Measurements from ENCODE around the gene SLC25A25. TPM values are rescaled to one million over a fixed set of nuclear protein-coding genes. Genes with fewer than 3 reads are reported as not detected.
A peak's percentile ranks its signal among the peaks of the same experiment; 100 is the strongest.

Gene SLC25A25
- total RNA-seq, 3 donors from 2014 or later (not counting 1 experiment from before 2014, with no cell fraction given) = 16.8 to 19.1 (median 18.9) TPM

DNA sequence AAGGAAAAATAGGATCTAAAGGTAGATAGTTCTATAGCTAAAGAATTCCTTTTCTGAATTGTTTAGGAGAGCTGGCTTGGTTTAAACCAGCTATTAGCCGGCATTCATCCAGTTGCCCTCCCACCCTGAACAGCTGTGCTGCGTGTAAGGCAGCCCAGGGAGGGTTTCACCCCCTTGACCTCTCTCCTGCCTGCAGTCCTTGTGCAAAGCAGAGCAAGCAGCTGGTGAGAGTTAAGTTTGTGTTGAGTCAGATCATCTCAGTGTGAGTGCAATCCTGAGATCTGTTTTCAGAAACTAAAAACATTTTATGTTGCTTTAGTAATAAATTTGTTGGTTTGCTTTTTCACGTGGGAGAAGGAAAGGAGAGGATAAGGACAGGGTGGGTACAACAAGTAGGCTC lies 13.0 kb downstream of the SLC25A25 start:
- no peak for DNase-seq
- Mint-ChIP-seq H3K9me3 (no peaks in the 10 kb centered on the region), H3K4me3 (no peak overlapping the region), H3K36me3 (no peaks in the 10 kb centered on the region), H3K27me3 (ENCODE audit: low read depth in 2 of 2) (no peaks in the 10 kb centered on the region), H3K4me1 (peaks cover 35 to 49% of the 10 kb centered on the region in 2 donors), H3K27ac (peak overlapping the region; percentile 44 to 50)
- Histone ChIP-seq H3K4me3 (ENCODE audit: low read length) (no peak overlapping the region), H3K27ac (ENCODE audit: low read length) (no peak overlapping the region), H3K27me3 (ENCODE audit: control insufficient read depth, insufficient read depth, low read length) (no peaks in the 10 kb centered on the region), H3K9me3 (ENCODE audit: control insufficient read depth, insufficient read depth, low read length) (no peaks in the 10 kb centered on the region), H3K4me1 (ENCODE audit: control insufficient read depth, insufficient read depth, low read length) (peaks cover 7% of the 10 kb centered on the region), H3K36me3 (ENCODE audit: control insufficient read depth, insufficient read depth, low read length) (no peaks in the 10 kb centered on the region)
- ATAC-seq = no peak
- intact Hi-C loops (cut with micrococcal nuclease) = no loop called here
- TF ChIP-seq, protein P1, sequence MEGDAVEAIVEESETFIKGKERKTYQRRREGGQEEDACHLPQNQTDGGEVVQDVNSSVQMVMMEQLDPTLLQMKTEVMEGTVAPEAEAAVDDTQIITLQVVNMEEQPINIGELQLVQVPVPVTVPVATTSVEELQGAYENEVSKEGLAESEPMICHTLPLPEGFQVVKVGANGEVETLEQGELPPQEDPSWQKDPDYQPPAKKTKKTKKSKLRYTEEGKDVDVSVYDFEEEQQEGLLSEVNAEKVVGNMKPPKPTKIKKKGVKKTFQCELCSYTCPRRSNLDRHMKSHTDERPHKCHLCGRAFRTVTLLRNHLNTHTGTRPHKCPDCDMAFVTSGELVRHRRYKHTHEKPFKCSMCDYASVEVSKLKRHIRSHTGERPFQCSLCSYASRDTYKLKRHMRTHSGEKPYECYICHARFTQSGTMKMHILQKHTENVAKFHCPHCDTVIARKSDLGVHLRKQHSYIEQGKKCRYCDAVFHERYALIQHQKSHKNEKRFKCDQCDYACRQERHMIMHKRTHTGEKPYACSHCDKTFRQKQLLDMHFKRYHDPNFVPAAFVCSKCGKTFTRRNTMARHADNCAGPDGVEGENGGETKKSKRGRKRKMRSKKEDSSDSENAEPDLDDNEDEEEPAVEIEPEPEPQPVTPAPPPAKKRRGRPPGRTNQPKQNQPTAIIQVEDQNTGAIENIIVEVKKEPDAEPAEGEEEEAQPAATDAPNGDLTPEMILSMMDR (IDR thresholded peaks at IDR 0.05) = no peak
- 90% methylated on average over 3 of the region's 3 CpGs for WGBS (ENCODE audit: insufficient coverage)

DNA sequence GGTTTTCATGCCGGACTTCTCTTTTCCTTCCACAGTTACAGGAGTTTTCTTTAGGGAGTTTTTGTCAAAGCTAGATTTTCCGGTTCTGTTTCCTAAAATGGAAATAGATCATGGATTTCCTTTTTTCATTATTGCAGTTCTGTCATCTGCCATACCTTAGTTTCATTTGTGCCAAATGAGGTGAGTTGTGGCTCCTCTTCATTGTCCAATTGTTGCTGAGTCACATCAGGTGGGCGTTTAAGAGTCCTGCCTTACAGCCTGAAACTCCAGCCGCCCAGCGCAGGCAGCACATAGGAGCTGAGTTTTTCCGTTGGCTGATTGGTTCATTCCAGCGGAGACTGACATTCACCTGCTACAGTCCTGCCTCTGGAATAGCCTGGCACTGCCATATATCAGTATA lies 14.1 kb downstream of the SLC25A25 start:
- ATAC-seq (no peak), DNase-seq (no peak)
- peaks cover 7% of the 10 kb centered on the region for H3K4me1 ChIP-seq (ENCODE audit: control insufficient read depth, insufficient read depth, low read length)
- H3K27ac Mint-ChIP-seq = peak overlapping the region in 1 of 2 donors; percentile 50
- no peaks in the 10 kb centered on the region for H3K27me3 Mint-ChIP-seq (ENCODE audit: low read depth in 2 of 2)
- WGBS (ENCODE audit: insufficient coverage) = 70% methylated on average over 6 of the region's 7 CpGs
- no peaks in the 10 kb centered on the region for H3K36me3 ChIP-seq (ENCODE audit: control insufficient read depth, insufficient read depth, low read length)
- intact Hi-C loops (cut with micrococcal nuclease) = no loop called here
- H3K4me1 Mint-ChIP-seq = peaks cover 34 to 46% of the 10 kb centered on the region in 2 donors
- H3K4me3 Mint-ChIP-seq = no peak overlapping the region
- H3K9me3 ChIP-seq (ENCODE audit: control insufficient read depth, insufficient read depth, low read length) = no peaks in the 10 kb centered on the region
- no peaks in the 10 kb centered on the region for H3K9me3 Mint-ChIP-seq
- no peak overlapping the region for H3K4me3 ChIP-seq (ENCODE audit: low read length)
- H3K27me3 ChIP-seq (ENCODE audit: control insufficient read depth, insufficient read depth, low read length) = no peaks in the 10 kb centered on the region
- TF ChIP-seq, protein P1 (IDR thresholded peaks at IDR 0.05) = no peak
- H3K27ac ChIP-seq (ENCODE audit: low read length) = no peak overlapping the region
- no peaks in the 10 kb centered on the region for H3K36me3 Mint-ChIP-seq

DNA sequence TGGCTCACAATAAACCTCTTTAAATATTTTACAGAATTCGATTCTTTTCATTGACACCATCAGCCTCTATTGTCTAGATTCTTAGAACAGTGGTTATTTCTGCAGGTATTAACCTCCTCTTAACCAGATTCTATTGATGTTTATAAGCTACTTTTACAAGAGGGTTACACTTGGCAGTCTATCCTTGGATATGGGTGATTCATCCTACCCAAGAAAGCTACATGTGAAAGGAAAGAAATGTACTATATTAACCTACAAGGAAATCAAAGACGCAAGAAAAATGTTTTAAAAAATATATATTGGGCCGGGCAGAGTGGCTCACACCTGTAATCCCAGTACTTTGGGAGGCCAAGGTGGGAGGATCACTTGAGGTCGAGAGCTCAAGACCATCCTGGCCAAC lies 16.7 kb downstream of the SLC25A25 start:
- H3K36me3 Mint-ChIP-seq = no peaks in the 10 kb centered on the region
- no peaks in the 10 kb centered on the region for H3K4me1 ChIP-seq (ENCODE audit: control insufficient read depth, insufficient read depth, low read length)
- TF ChIP-seq, protein P1 (IDR thresholded peaks at IDR 0.05) = no peak
- peaks cover 31 to 51% of the 10 kb centered on the region in 2 donors for H3K4me1 Mint-ChIP-seq
- H3K9me3 ChIP-seq (ENCODE audit: control insufficient read depth, insufficient read depth, low read length) = no peaks in the 10 kb centered on the region
- no peak for DNase-seq
- H3K27me3 Mint-ChIP-seq (ENCODE audit: low read depth in 2 of 2) = no peaks in the 10 kb centered on the region
- no peak for ATAC-seq
- no peaks in the 10 kb centered on the region for H3K36me3 ChIP-seq (ENCODE audit: control insufficient read depth, insufficient read depth, low read length)
- WGBS (ENCODE audit: insufficient coverage) = 100% methylated on average over 2 of the region's 4 CpGs
- H3K4me3 Mint-ChIP-seq = no peak overlapping the region
- H3K27ac ChIP-seq (ENCODE audit: low read length) = no peak overlapping the region
- H3K9me3 Mint-ChIP-seq = no peaks in the 10 kb centered on the region
- H3K27me3 ChIP-seq (ENCODE audit: control insufficient read depth, insufficient read depth, low read length) = no peaks in the 10 kb centered on the region
- no peak overlapping the region for H3K4me3 ChIP-seq (ENCODE audit: low read length)
- intact Hi-C loops (cut with micrococcal nuclease) = no loop called here
- H3K27ac Mint-ChIP-seq = peak overlapping the region; percentile 53 to 72

DNA sequence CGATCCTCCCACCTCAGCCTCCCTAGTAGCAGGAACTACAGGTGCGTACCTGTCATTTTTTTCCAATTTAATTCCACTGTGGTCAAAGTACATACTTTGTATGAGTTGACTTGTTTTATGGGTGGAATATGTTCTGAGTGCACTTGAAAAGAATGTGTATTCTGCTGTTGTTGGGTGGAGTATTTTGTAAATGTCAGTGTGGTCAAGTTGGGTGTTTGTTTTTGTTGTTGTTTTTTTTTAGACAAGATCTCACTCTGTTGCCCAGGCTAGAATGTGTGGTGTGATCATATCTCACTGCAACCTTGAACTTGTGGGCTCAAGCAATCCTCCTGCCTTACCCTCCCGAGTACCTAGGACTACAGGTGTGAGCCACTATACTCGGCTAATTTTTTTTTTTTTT lies 17.9 kb downstream of the SLC25A25 start:
- intact Hi-C loops (cut with micrococcal nuclease) = no loop called here
- H3K27me3 Mint-ChIP-seq (ENCODE audit: low read depth in 2 of 2) = no peaks in the 10 kb centered on the region
- no peaks in the 10 kb centered on the region for H3K9me3 Mint-ChIP-seq
- no peak overlapping the region for H3K4me3 ChIP-seq (ENCODE audit: low read length)
- H3K36me3 ChIP-seq (ENCODE audit: control insufficient read depth, insufficient read depth, low read length) = no peaks in the 10 kb centered on the region
- TF ChIP-seq, protein P1 (IDR thresholded peaks at IDR 0.05) = no peak
- H3K27me3 ChIP-seq (ENCODE audit: control insufficient read depth, insufficient read depth, low read length) = no peaks in the 10 kb centered on the region
- no peak overlapping the region for H3K27ac Mint-ChIP-seq
- H3K4me1 ChIP-seq (ENCODE audit: control insufficient read depth, insufficient read depth, low read length) = no peaks in the 10 kb centered on the region
- DNase-seq (no peak), ATAC-seq (no peak)
- H3K4me3 Mint-ChIP-seq = no peak overlapping the region
- no peaks in the 10 kb centered on the region for H3K36me3 Mint-ChIP-seq
- H3K4me1 Mint-ChIP-seq = peaks cover 31 to 51% of the 10 kb centered on the region in 2 donors
- no peaks in the 10 kb centered on the region for H3K9me3 ChIP-seq (ENCODE audit: control insufficient read depth, insufficient read depth, low read length)
- WGBS (ENCODE audit: insufficient coverage) = 66% methylated on average over 3 of the region's 4 CpGs
- H3K27ac ChIP-seq (ENCODE audit: low read length) = no peak overlapping the region
